ENCODE measurements around the gene MAP2K3.
"Not testable (repeated sequence)": the region's sequence is repeated elsewhere in the genome, so short reads cannot be mapped to it uniquely, and the experiment has no call there.

GRCh38 chr17:21343061-21343949 lies 58.8 kb downstream of the MAP2K3 start:
- not testable (repeated sequence) for TF ChIP-seq EZH2 (IDR thresholded peaks at IDR 0.05); FOXP2 (optimal IDR thresholded peaks at IDR 0.05; ENCODE audit: control extremely low read depth, extremely low read length, insufficient read depth)
